ENCODE results near the gene VIPR1.

GRCh38 chr3:42489116-42489936, 13.1 kb upstream of the VIPR1 start:
- TF ChIP-seq CTCF (IDR thresholded peaks at IDR 0.05), result no peak
- peak; percentile 60 for TF ChIP-seq POLR2AphosphoS5 (IDR thresholded peaks at IDR 0.05)
